Esophagus muscularis mucosa (tissue), 3 donors: Measurements from ENCODE around the gene ART1.

ENCODE experiments used
- POLR2AphosphoS5 ChIP-seq, 2 donors: sonication (generic); formaldehyde crosslinking; IDR thresholded peaks; one replicate each; pipeline ENCODE4 v1.6.1; 2017; ENCODE audit warnings: antibody characterized with exemption in 2 of 2
- TF ChIP-seq, protein P1 (sequence below), 3 experiments: fragments of 200-600 bp in 2 of 3; fragments of 450-650 bp in 1 of 3; sonication (generic) in 2 of 3; IDR thresholded peaks; one replicate each; pipeline ENCODE4 v1.5.1; 2017 to 2019; ENCODE audit warnings: antibody characterized with exemption in 3 of 3, mild to moderate bottlenecking in 2 of 3, moderate library complexity in 1 of 3

DNA sequence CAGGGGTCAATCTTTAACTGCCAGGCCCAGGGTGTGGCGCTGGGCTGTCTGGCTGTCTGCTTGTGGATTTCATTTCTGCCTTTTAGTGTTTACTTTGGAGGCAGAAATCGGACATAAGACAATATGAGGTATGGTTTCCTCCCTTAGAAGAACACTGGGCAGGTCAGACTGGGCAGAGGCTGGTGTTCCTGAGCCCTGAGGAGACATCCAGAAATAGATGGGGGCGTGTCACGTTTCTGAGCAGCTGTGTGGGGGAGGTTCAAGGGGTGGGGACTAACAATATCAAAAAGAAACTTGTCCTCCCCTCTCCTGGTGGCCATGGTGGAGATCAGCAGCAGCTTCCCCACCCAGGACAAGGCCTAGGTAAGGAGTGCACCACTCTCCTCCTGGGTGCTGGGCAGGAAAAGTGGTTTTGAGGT is at the start of gene ART1:
- TF ChIP-seq, protein P1, sequence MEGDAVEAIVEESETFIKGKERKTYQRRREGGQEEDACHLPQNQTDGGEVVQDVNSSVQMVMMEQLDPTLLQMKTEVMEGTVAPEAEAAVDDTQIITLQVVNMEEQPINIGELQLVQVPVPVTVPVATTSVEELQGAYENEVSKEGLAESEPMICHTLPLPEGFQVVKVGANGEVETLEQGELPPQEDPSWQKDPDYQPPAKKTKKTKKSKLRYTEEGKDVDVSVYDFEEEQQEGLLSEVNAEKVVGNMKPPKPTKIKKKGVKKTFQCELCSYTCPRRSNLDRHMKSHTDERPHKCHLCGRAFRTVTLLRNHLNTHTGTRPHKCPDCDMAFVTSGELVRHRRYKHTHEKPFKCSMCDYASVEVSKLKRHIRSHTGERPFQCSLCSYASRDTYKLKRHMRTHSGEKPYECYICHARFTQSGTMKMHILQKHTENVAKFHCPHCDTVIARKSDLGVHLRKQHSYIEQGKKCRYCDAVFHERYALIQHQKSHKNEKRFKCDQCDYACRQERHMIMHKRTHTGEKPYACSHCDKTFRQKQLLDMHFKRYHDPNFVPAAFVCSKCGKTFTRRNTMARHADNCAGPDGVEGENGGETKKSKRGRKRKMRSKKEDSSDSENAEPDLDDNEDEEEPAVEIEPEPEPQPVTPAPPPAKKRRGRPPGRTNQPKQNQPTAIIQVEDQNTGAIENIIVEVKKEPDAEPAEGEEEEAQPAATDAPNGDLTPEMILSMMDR (IDR thresholded peaks at IDR 0.05) = no peak
- TF ChIP-seq POLR2AphosphoS5 (IDR thresholded peaks at IDR 0.05) = no peak
